ENCODE measurements around the gene GTF2H1.

GTF2H1 gene

DNA sequence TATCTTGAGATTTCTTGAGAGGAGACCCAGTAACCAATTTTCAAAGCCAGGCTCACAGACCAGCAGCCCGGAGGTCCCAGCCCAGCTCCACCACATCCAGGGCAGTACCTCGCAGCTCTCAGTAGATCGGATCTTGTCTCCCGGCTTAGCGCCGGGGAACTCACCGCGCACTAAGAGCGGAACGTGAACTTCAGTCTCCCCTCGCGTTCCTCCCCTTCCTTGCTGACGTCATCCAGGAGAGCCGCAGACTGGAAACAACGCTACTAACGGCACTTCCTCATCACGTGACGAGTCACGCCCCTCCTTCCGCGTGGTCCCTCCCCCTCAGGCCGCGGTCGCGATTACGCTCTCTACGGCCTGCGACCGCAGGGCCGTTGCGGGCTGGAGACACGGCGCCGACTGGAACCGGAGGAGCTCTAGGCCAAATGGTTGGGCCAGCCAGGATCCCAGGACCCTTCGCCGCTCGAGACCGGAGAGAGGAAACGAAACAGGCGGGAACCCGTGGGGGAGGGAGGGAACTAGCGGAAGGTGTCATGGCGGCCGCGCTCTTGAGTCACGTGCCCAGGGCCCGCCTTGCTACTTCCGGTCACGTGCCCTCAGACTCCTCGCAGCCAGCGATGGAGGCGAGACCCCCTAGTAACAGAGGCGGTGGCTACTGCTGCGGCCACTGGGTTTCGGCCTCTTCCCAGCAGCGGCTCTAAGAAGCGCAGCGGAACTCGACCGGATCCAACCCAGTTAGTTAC lies at the start of gene GTF2H1, which contains the start of gene HPS5:
GTF2H1 (plus strand) TSS at position 599 of the 743 bp plus-strand sequence. CDS start 10,508 bp downstream, outside the sequence.
HPS5 (minus strand) TSS at position 172 of the 743 bp plus-strand sequence. CDS start 4,282 bp downstream, outside the sequence.
- Histone ChIP-seq H3K9me3 (ENCODE audit: low read length) (no peaks in the 10 kb centered on the region), H3K4me1 (ENCODE audit: insufficient read depth, low read length, severe bottlenecking) (peaks cover 55% of the 10 kb centered on the region), H3F3A (ENCODE audit: insufficient read depth, low read length) (no peaks in the 10 kb centered on the region), H3K79me2 (ENCODE audit: insufficient read depth, low read length) (peaks cover 88% of the 10 kb centered on the region), H3K9ac (ENCODE audit: low read length) (peak within 1 kb of the TSS; percentile 97), H2AFZ (ENCODE audit: low read length) (peak within 1 kb of the TSS; percentile 33; the same call in 1 of the 2 replicates), H3K27me3 (ENCODE audit: insufficient read depth, low read length) (no peaks in the 10 kb centered on the region), H4K20me1 (ENCODE audit: insufficient read depth, low read length) (no peaks in the 10 kb centered on the region), H3K4me2 (ENCODE audit: low read length) (peak within 1 kb of the TSS; percentile 97), H3K9me2 (ENCODE audit: low read depth, low read length) (no peaks in the 10 kb centered on the region), H3K4me3 (ENCODE audit: low read depth, low read length, poor library complexity, severe bottlenecking) (peak within 1 kb of the TSS; percentile 93), H3K36me3 (ENCODE audit: insufficient read depth, low read length) (peaks cover 26% of the 10 kb centered on the region), H3K27ac (ENCODE audit: low read depth, low read length, poor library complexity, severe bottlenecking) (peak within 1 kb of the TSS; percentile 89)
- TF ChIP-seq EZH2 (IDR thresholded peaks at IDR 0.05; ENCODE audit: borderline replicate concordance, low read length) (no peak), CTCF (IDR thresholded peaks at IDR 0.05; ENCODE audit: low read length) (no peak)

- Histone ChIP-seq H3K4me2 (ENCODE audit: low read length) (no peak overlapping the region), H3K9ac (ENCODE audit: low read length) (no peak overlapping the region), H3F3A (ENCODE audit: insufficient read depth, low read length) (no peaks in the 10 kb centered on the region), H3K36me3 (ENCODE audit: insufficient read depth, low read length) (peaks cover 47% of the 10 kb centered on the region), H3K4me3 (ENCODE audit: low read depth, low read length, poor library complexity, severe bottlenecking) (no peak overlapping the region), H3K27me3 (ENCODE audit: insufficient read depth, low read length) (no peaks in the 10 kb centered on the region), H3K9me2 (ENCODE audit: low read depth, low read length) (no peaks in the 10 kb centered on the region), H4K20me1 (ENCODE audit: insufficient read depth, low read length) (no peaks in the 10 kb centered on the region), H2AFZ (ENCODE audit: low read length) (no peak overlapping the region), H3K27ac (ENCODE audit: low read depth, low read length, poor library complexity, severe bottlenecking) (no peak overlapping the region), H3K9me3 (ENCODE audit: low read length) (no peaks in the 10 kb centered on the region), H3K79me2 (ENCODE audit: insufficient read depth, low read length) (no peaks in the 10 kb centered on the region), H3K4me1 (ENCODE audit: insufficient read depth, low read length, severe bottlenecking) (no peaks in the 10 kb centered on the region)
- TF ChIP-seq CTCF (IDR thresholded peaks at IDR 0.05; ENCODE audit: low read length) (no peak), EZH2 (IDR thresholded peaks at IDR 0.05; ENCODE audit: borderline replicate concordance, low read length) (no peak)
These were observed 44.6 kb upstream of the GTF2H1 start for GRCh38 chr11:18277565-18278271.

- Histone ChIP-seq H3K4me2 (ENCODE audit: low read length) (no peak overlapping the region), H3K9ac (ENCODE audit: low read length) (no peak overlapping the region), H3K36me3 (ENCODE audit: insufficient read depth, low read length) (peaks cover 75% of the 10 kb centered on the region), H3K4me1 (ENCODE audit: insufficient read depth, low read length, severe bottlenecking) (no peaks in the 10 kb centered on the region), H3K9me3 (ENCODE audit: low read length) (no peaks in the 10 kb centered on the region), H3F3A (ENCODE audit: insufficient read depth, low read length) (no peaks in the 10 kb centered on the region), H3K9me2 (ENCODE audit: low read depth, low read length) (no peaks in the 10 kb centered on the region), H2AFZ (ENCODE audit: low read length) (no peak overlapping the region), H3K27ac (ENCODE audit: low read depth, low read length, poor library complexity, severe bottlenecking) (no peak overlapping the region), H3K27me3 (ENCODE audit: insufficient read depth, low read length) (no peaks in the 10 kb centered on the region), H4K20me1 (ENCODE audit: insufficient read depth, low read length) (no peaks in the 10 kb centered on the region), H3K4me3 (ENCODE audit: low read depth, low read length, poor library complexity, severe bottlenecking) (no peak overlapping the region), H3K79me2 (ENCODE audit: insufficient read depth, low read length) (no peaks in the 10 kb centered on the region)
- TF ChIP-seq EZH2 (IDR thresholded peaks at IDR 0.05; ENCODE audit: borderline replicate concordance, low read length) (no peak), CTCF (IDR thresholded peaks at IDR 0.05; ENCODE audit: low read length) (no peak)
These were observed 41.8 kb upstream of the GTF2H1 start for GRCh38 chr11:18280438-18281045.
